Measurements from ENCODE around the gene TRMT112. TPM values are rescaled to one million over a fixed set of nuclear protein-coding genes. Genes with fewer than 3 reads are reported as not detected.

Gene TRMT112
- total and polyA plus RNA-seq, 2 of the 8 experiments (the other 6 are each of a cell fraction or from before 2014, with no cell fraction given) = 300 to 650 TPM

DNA sequence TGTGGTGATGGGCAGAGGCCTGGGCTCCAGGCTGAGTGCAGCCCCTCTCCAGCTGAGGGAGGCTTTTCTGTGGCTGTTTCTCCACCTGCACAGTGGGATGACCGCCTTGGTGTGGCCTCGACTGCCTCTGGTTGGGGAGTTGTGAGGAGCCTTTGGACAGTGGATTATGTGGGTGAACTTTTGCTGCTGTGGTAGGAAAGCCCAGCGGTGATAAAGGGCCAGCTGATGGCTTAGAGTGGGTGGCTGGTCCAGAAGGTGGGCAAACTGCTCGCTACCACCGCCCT lies 13.4 kb downstream of the TRMT112 start:
- CTCF ChIA-PET (ENCODE audit: partially characterized antibody) = interaction anchor here (0.9 to 20.8 kb wide), 18 partner anchors 9 to 341 kb away, joined by 3 to 614 read pairs (median 10); partner anchors contain the start of genes BAD, CCDC88B, FERMT3 and GPR137
- peaks cover 15% of the 10 kb centered on the region; the same call in 1 of the 2 replicates for H3K23me2 ChIP-seq (ENCODE audit: low read depth, low read length)
- H2AFZ ChIP-seq (ENCODE audit: low read length) = no peak overlapping the region
- POLR2A ChIA-PET (ENCODE audit: partially characterized antibody) = interaction anchor here (0.9 to 5.6 kb wide), 21 partner anchors 9 to 384 kb away, joined by 3 to 57 read pairs (median 6); partner anchors contain the start of genes BAD, FERMT3, FKBP2 and GPR137
- peaks cover 18 to 35% (median 23%) of the 10 kb centered on the region in 4 experiments for H3K27me3 ChIP-seq (replicated peaks in 1 of 4; ENCODE audit: control insufficient read depth in 3 of 4, extremely low read depth in 1 of 4, insufficient read depth in 3 of 4, low read length in 3 of 4)
- H4K20me1 ChIP-seq (replicated peaks in 1 of 2; ENCODE audit: control insufficient read depth in 1 of 2, insufficient read depth in 2 of 2, low read length in 2 of 2) = peaks cover 2 to 3% of the 10 kb centered on the region in 2 experiments
- H3K79me2 ChIP-seq (ENCODE audit: control insufficient read depth in 1 of 2, insufficient read depth in 2 of 2, low read length in 2 of 2) = peaks cover 0 to 17% of the 10 kb centered on the region in 2 experiments; a peak in 2 of 4 replicates
- H3K14ac ChIP-seq (ENCODE audit: insufficient read length) = no peak overlapping the region
- peak overlapping the region; percentile 85 for H3K18ac ChIP-seq (ENCODE audit: extremely low read depth, low read length)
- no peak overlapping the region for H3K4ac ChIP-seq (replicated peaks; ENCODE audit: insufficient read length, low read depth, low read length)
- peaks cover 3 to 22% (median 19%) of the 10 kb centered on the region in 4 experiments; a peak in 6 of 7 replicates for H3K4me1 ChIP-seq (replicated peaks in 1 of 4; ENCODE audit: control insufficient read depth in 3 of 4, insufficient read depth in 4 of 4, low read length in 3 of 4)
- 41% methylated on average over 5 of the region's 5 CpGs; no CpG with 5 or more reads in 1 of the 2 experiments for WGBS, 2 experiments (ENCODE audit: extremely low coverage in 1 of 2, insufficient coverage in 1 of 2, insufficient read length in 1 of 2, insufficient replicate concordance in 2 of 2, low coverage in 1 of 2, low lambda C conversion rate in 2 of 2, missing lambda C conversion rate in 1 of 2)
- peak overlapping the region; percentile 38 to 74 for H3K4me2 ChIP-seq (ENCODE audit: insufficient read depth in 1 of 2, low read depth in 2 of 2, low read length in 2 of 2)
- H3K79me1 ChIP-seq (ENCODE audit: low read depth, low read length) = peaks cover 11% of the 10 kb centered on the region; the same call in 1 of the 2 replicates
- no peak for TF ChIP-seq BACH1 (IDR thresholded peaks at IDR 0.05; ENCODE audit: low read length)
- no peak for TF ChIP-seq PHF8 (conservative IDR thresholded peaks at IDR 0.05; ENCODE audit: low read depth, low read length)
- no peak for TF ChIP-seq TAF7 (optimal IDR thresholded peaks at IDR 0.05; ENCODE audit: borderline replicate concordance, low read depth, low read length)
- TF ChIP-seq BRCA1 (IDR thresholded peaks at IDR 0.05; ENCODE audit: low read depth, low read length) = no peak
- TF ChIP-seq, protein P1, sequence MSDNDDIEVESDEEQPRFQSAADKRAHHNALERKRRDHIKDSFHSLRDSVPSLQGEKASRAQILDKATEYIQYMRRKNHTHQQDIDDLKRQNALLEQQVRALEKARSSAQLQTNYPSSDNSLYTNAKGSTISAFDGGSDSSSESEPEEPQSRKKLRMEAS (IDR thresholded peaks at IDR 0.05) = no peak
- H3K23ac ChIP-seq (ENCODE audit: insufficient read length) = no peak overlapping the region
- H3K9me3 ChIP-seq (ENCODE audit: insufficient read depth in 2 of 2, low read depth in 1 of 2, low read length in 1 of 2) = no peaks in the 10 kb centered on the region; a peak in 1 of 4 replicates
- H2AK5ac ChIP-seq (ENCODE audit: low read depth, low read length) = no peak overlapping the region
- H4K5ac ChIP-seq (ENCODE audit: insufficient read length, low read depth, low read length) = no peak overlapping the region
- H4K91ac ChIP-seq (replicated peaks; ENCODE audit: insufficient read length, low read length) = no peak overlapping the region
- H2BK12ac ChIP-seq (ENCODE audit: low read depth, low read length) = 0 out of 2 replicates have a peak overlapping the region, but pooled peaks have one; percentile 1
- no peak overlapping the region for H2BK15ac ChIP-seq (ENCODE audit: low read length)
- H2BK120ac ChIP-seq (replicated peaks; ENCODE audit: low read depth, low read length) = no peak overlapping the region
- H3K36me3 ChIP-seq (ENCODE audit: control insufficient read depth in 2 of 4, insufficient read depth in 4 of 4, low read length in 3 of 4) = no peaks in the 10 kb centered on the region; a peak in 1 of 8 replicates
- peak overlapping the region in 1 of 4 experiments; percentile 88; a peak in 1 of 7 replicates for H3K9ac ChIP-seq (replicated peaks in 1 of 4; ENCODE audit: extremely low read depth in 1 of 4, low read depth in 3 of 4, low read length in 3 of 4)
- DNase-seq (ENCODE audit: low read depth in 1 of 2, low spot score in 2 of 2) = no peak
- no peak overlapping the region for H4K8ac ChIP-seq (ENCODE audit: extremely low read depth, insufficient read depth, low read length)
- no peak overlapping the region for H3K56ac ChIP-seq (replicated peaks; ENCODE audit: insufficient read length, low read depth, low read length)
- H3K27ac ChIP-seq (ENCODE audit: low read depth, low read length) = no peak overlapping the region
- no peak overlapping the region; the same call in 1 of the 2 replicates for H2BK5ac ChIP-seq (ENCODE audit: low read depth, low read length)
- FAIRE-seq = no peak
- H2BK20ac ChIP-seq (ENCODE audit: low read length) = no peak overlapping the region
- H3K4me3 ChIP-seq (ENCODE audit: extremely low read depth in 1 of 4, insufficient read depth in 2 of 4, low read depth in 3 of 4, low read length in 4 of 4) = peak overlapping the region in 3 of 4 experiments; percentile 57 to 71 (median 59); a peak in 6 of 8 replicates
